ENCODE results near the gene WDR54. TPM values are rescaled to one million over a fixed set of nuclear protein-coding genes. Genes with fewer than 3 reads are reported as not detected.

WDR54 gene
- total RNA-seq, 2 experiments from 2014 or later = 88.9 to 94.4 TPM

GRCh38 chr2:74426181-74426758 lies 4.7 kb downstream of the WDR54 start:
- peaks cover 13% of the 10 kb centered on the region for H3K4me1 Mint-ChIP-seq
- no peak overlapping the region for H3K27ac Mint-ChIP-seq
- POLR2A ChIA-PET = no interaction called here
- ATAC-seq (ENCODE audit: low read depth) (no peak), DNase-seq (no peak)
- H3K36me3 Mint-ChIP-seq = peaks cover 14% of the 10 kb centered on the region
- H3K4me3 Mint-ChIP-seq = no peak overlapping the region
- no peaks in the 10 kb centered on the region for H3K9me3 Mint-ChIP-seq
- H3K27me3 Mint-ChIP-seq = no peaks in the 10 kb centered on the region

- Mint-ChIP-seq H3K27ac (no peak overlapping the region), H3K27me3 (no peaks in the 10 kb centered on the region), H3K36me3 (peaks cover 14% of the 10 kb centered on the region), H3K9me3 (no peaks in the 10 kb centered on the region), H3K4me1 (peaks cover 13% of the 10 kb centered on the region), H3K4me3 (no peak overlapping the region)
- POLR2A ChIA-PET = interaction anchor here (0.5 kb wide), 1 partner anchor 439 kb away, joined by 5 read pairs; no protein-coding TSS in a partner anchor
- ATAC-seq (ENCODE audit: low read depth) (no peak), DNase-seq (no peak)
Measured at GRCh38 chr2:74427551-74427950, 6.0 kb downstream of the WDR54 start.

DNA sequence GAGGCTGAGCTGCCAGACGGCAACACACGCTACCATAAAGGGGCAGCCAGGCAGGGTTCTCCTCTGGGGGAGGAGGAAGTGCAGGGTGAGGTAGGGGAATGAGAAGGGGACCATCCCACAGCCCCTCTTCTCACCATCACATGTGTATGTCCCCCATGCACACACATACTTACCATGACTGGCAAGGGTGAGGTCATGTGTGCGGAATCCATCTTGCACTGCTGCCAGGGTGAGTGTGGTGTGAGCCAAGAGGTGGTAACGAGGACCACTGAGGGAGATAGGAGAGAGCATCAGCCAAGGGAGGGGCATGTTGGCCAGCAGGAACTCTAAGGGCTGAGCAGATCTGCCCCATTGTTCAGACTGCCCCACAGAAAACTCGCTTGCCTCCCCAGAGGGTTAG lies 7.1 kb downstream of the WDR54 start:
- H3K27ac Mint-ChIP-seq = no peak overlapping the region
- DNase-seq (no peak), ATAC-seq (ENCODE audit: low read depth) (no peak)
- no peaks in the 10 kb centered on the region for H3K9me3 Mint-ChIP-seq
- no peak overlapping the region for H3K4me3 Mint-ChIP-seq
- H3K36me3 Mint-ChIP-seq = peaks cover 10% of the 10 kb centered on the region
- H3K27me3 Mint-ChIP-seq = no peaks in the 10 kb centered on the region
- POLR2A ChIA-PET = no interaction called here
- peaks cover 2% of the 10 kb centered on the region for H3K4me1 Mint-ChIP-seq

- Mint-ChIP-seq H3K4me1 (no peaks in the 10 kb centered on the region), H3K27ac (no peak overlapping the region), H3K9me3 (no peaks in the 10 kb centered on the region), H3K4me3 (no peak overlapping the region), H3K36me3 (peaks cover 8% of the 10 kb centered on the region), H3K27me3 (no peaks in the 10 kb centered on the region)
- DNase-seq (no peak), ATAC-seq (ENCODE audit: low read depth) (no peak)
- POLR2A ChIA-PET = no interaction called here
Measured at GRCh38 chr2:74429487-74430451, 8.2 kb downstream of the WDR54 start.

DNA sequence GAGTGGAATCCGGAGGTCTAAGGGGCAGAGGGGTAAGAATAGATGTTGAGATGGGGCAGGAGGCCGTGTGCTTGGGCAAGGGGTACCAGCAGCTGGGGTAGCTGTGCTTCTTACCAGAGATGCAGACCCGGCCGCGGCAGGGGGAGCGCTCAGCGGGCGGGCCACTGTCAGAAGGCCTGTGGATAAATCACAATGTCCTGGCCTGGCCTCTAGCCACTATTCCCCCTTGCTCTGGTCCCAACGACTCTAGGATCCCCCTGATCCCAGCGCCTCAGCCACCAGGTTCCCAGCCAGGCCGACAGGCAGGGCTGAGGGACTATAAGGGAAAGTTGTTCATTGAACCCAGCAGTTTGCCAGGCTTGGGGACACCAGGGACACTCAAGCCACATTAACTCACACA lies 9.0 kb downstream of the WDR54 start:
- DNase-seq (no peak), ATAC-seq (ENCODE audit: low read depth) (no peak)
- no peak overlapping the region for H3K27ac Mint-ChIP-seq
- no peak overlapping the region for H3K4me3 Mint-ChIP-seq
- POLR2A ChIA-PET = interaction anchor here (0.8 to 1.2 kb wide), 2 partner anchors 10 to 14 kb away, joined by 3 read pairs; partner anchors contain the start of gene C2orf81
- no peaks in the 10 kb centered on the region for H3K27me3 Mint-ChIP-seq
- no peaks in the 10 kb centered on the region for H3K4me1 Mint-ChIP-seq
- no peaks in the 10 kb centered on the region for H3K9me3 Mint-ChIP-seq
- H3K36me3 Mint-ChIP-seq = peaks cover 3% of the 10 kb centered on the region

- H3K4me1 Mint-ChIP-seq = peaks cover 4% of the 10 kb centered on the region
- no peaks in the 10 kb centered on the region for H3K36me3 Mint-ChIP-seq
- H3K4me3 Mint-ChIP-seq = no peak overlapping the region
- DNase-seq = no peak
- POLR2A ChIA-PET = no interaction called here
- H3K27ac Mint-ChIP-seq = no peak overlapping the region
- ATAC-seq (ENCODE audit: low read depth) = no peak
- no peaks in the 10 kb centered on the region for H3K9me3 Mint-ChIP-seq
- H3K27me3 Mint-ChIP-seq = peaks cover 26% of the 10 kb centered on the region
Measured at GRCh38 chr2:74436111-74436805, 14.7 kb downstream of the WDR54 start.

DNA sequence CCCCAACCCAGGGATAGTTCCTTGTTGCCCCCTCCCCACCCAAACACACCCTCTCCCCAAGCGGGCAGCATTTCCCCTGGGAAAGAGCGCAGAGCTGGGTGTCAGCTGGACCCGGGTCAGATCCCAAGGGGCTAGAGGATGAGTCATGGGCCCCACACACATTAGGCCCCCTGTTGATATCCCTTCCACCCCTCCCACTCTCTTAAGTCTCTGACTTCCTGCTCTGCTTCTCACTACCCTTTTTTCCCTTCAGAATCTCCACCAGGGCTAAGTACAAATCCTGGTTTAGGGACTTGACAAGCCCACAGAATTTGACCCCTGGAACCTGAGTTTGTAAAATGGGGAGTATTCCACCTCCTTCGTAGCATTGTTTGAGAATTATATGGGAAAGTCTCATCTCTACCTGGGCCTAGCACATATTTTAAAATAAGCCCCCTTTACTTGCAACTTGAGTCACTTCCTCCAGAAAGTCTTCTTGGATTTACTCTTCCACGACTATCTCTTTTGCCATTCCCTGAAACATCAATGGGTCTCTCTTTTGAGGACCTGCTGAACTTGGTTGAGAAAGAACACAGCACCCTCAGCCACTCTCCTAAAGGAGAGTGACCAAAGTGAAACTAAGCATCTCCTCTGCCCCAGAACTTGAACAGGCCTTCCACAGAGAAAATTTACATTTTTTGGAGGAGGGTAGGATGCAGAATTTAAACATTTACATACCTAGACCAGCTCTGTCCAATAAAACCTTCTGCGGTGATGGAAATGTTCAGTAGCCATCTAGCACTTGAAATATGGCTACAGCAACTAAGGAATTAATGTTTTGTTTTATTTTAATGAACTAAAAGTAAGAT lies 15.5 kb downstream of the WDR54 start:
- Mint-ChIP-seq H3K4me1 (peaks cover 4% of the 10 kb centered on the region), H3K9me3 (no peaks in the 10 kb centered on the region), H3K27me3 (peaks cover 29% of the 10 kb centered on the region), H3K36me3 (no peaks in the 10 kb centered on the region), H3K27ac (no peak overlapping the region), H3K4me3 (no peak overlapping the region)
- POLR2A ChIA-PET = no interaction called here
- ATAC-seq (ENCODE audit: low read depth) = no peak
- no peak for DNase-seq

- Mint-ChIP-seq H3K27me3 (peaks cover 39% of the 10 kb centered on the region), H3K9me3 (no peaks in the 10 kb centered on the region), H3K4me1 (peaks cover 5% of the 10 kb centered on the region), H3K36me3 (peaks cover 1% of the 10 kb centered on the region), H3K27ac (no peak overlapping the region), H3K4me3 (no peak overlapping the region)
- POLR2A ChIA-PET = interaction anchor here (1.6 kb wide), 1 partner anchor 17 kb away, joined by 5 read pairs; the partner anchor contains the start of genes C2orf81 and WDR54
- DNase-seq (no peak), ATAC-seq (ENCODE audit: low read depth) (no peak)
Measured at GRCh38 chr2:74438248-74438647, 16.7 kb downstream of the WDR54 start.

DNA sequence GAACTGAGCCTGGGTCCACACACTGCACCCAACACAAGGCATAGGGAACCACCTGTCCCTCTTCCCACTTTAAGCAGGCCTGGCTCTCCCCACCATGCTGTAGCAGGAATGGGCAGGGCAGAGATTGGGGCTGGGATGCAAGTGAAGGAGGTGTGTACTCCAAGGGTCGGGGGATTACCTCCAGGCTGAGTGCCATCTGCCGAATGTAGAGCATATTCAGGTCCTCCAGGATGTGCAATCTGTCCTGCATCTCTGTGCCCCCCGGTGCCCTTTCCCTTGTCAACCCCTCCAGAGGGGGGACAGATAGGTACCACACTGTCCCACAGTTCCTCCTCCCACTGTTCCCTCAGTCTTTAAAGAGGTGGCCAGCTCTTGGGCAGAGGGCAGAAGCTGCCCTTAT lies 17.8 kb downstream of the WDR54 start:
- DNase-seq = no peak
- peaks cover 1% of the 10 kb centered on the region for H3K36me3 Mint-ChIP-seq
- no peak for ATAC-seq (ENCODE audit: low read depth)
- H3K27ac Mint-ChIP-seq = no peak overlapping the region
- no peaks in the 10 kb centered on the region for H3K9me3 Mint-ChIP-seq
- H3K4me1 Mint-ChIP-seq = peaks cover 7% of the 10 kb centered on the region
- POLR2A ChIA-PET = interaction anchor here (1.6 kb wide), 1 partner anchor 18 kb away, joined by 5 read pairs; the partner anchor contains the start of genes C2orf81 and WDR54
- H3K4me3 Mint-ChIP-seq = no peak overlapping the region
- H3K27me3 Mint-ChIP-seq = peaks cover 48% of the 10 kb centered on the region

- peaks cover 1% of the 10 kb centered on the region for H3K36me3 Mint-ChIP-seq
- ATAC-seq (ENCODE audit: low read depth) (no peak), DNase-seq (no peak)
- no peak overlapping the region for H3K4me3 Mint-ChIP-seq
- POLR2A ChIA-PET = interaction anchor here (0.8 to 1.6 kb wide), 4 partner anchors 12 to 19 kb away, joined by 3 to 5 read pairs (median 4); partner anchors contain the start of genes C2orf81 and WDR54
- H3K27me3 Mint-ChIP-seq = peaks cover 51% of the 10 kb centered on the region
- no peak overlapping the region for H3K27ac Mint-ChIP-seq
- peaks cover 7% of the 10 kb centered on the region for H3K4me1 Mint-ChIP-seq
- H3K9me3 Mint-ChIP-seq = no peaks in the 10 kb centered on the region
Measured at GRCh38 chr2:74439803-74440377, 18.4 kb downstream of the WDR54 start.

DNA sequence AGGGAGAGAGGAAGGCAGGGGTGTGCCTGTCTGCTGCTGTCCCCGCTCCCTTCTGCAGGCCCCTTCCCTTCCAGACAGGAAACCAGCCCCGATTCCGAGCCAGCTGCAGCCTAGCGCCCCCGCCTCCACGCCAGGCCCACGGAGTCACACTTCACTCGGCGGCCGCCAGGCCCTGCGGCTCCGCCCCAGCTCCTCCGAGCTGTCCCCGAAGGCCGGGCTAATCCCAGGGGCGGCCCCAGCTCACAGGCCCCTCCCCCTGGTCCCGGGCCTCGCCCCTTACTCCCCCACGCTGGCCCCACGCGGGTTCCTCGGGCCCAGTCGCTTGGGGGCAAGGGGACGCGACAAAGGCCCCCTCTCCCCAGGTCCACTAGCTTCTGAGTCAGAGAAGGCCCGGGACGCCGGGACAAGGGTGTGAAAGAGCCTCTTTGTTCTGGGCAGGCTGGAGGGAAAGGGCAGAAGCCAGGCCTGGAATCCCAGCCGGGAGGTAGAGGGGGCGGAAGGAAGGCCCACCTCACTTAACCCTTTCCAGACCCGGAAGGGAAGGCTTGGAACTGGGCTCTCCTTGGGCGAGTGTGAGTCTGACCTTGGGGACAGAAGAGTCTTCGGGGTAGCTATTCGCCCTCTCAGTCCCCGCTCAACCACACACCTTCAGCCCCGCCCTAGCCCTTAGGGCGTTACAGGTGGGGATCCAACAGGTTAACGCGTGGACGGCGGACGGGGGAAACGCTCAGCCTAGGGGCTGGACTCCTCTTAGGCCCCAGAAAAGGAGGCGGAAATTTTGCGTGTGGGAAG lies 19.0 kb downstream of the WDR54 start:
- peaks cover 7% of the 10 kb centered on the region for H3K4me1 Mint-ChIP-seq
- ATAC-seq (ENCODE audit: low read depth) (peak; percentile 82), DNase-seq (peak; percentile 61)
- no peak overlapping the region for H3K27ac Mint-ChIP-seq
- H3K4me3 Mint-ChIP-seq = peak overlapping the region; percentile 64
- peaks cover 57% of the 10 kb centered on the region for H3K27me3 Mint-ChIP-seq
- peaks cover 1% of the 10 kb centered on the region for H3K36me3 Mint-ChIP-seq
- POLR2A ChIA-PET = interaction anchor here (0.6 to 1.2 kb wide), 6 partner anchors 12 to 20 kb away, joined by 3 to 5 read pairs (median 4); partner anchors contain the start of genes INO80B and WBP1
- H3K9me3 Mint-ChIP-seq = no peaks in the 10 kb centered on the region

Measured in activated naive CD8-positive, alpha-beta T cell treated with anti-CD3 and anti-CD28 coated beads, Interleukin-2, amount 10 ng/mL, durations not matched to agents 7 days and 5 days (primary cell).